HEK293 (cell line): ENCODE results near the gene USP16.

Source experiments
- CTCF ChIA-PET: fragments of 350-600 bp; formaldehyde crosslinking; extraction: SDS; loops from one replicate; lab custom pipeline; 2021; ENCODE audit warnings: antibody characterized with exemption; lab: Yijun Ruan, JAX
- POLR2A ChIA-PET: fragments of 300-600 bp; formaldehyde crosslinking; extraction: SDS; loops from one replicate; lab custom pipeline; 2020; ENCODE audit warnings: antibody characterized with exemption, inconsistent platforms; lab: Yijun Ruan, JAX
- H3K27ac ChIP-seq: fragments of 200-500 bp; sonication (Bioruptor generic); 2 replicates; pipeline ENCODE4 v1.5.1; 2014; ENCODE audit warnings: low read depth, low read length, control low read depth, inconsistent platforms; ENCODE audit errors: extremely low read depth
- H3K36me3 ChIP-seq, 2 experiments: fragments of 200-500 bp in 1 of 2; sonication (Bioruptor generic) in 1 of 2; 1 replicate in 1 of 2; 2 replicates in 1 of 2; pipeline ENCODE4 v1.5.1; 2014 to 2017; ENCODE audit warnings: inconsistent platforms in 2 of 2, low read length in 2 of 2; ENCODE audit not compliant: control insufficient read depth in 2 of 2, insufficient read depth in 1 of 2
- H3K4me1 ChIP-seq: fragments of 200-500 bp; sonication (Bioruptor generic); 2 replicates; pipeline ENCODE4 v1.5.1; 2014; ENCODE audit warnings: mild to moderate bottlenecking, low read length, inconsistent platforms; ENCODE audit not compliant: control insufficient read depth, insufficient read depth
- H3K4me3 ChIP-seq: 2 replicates; pipeline ENCODE4 v1.5.1; 2011; ENCODE audit warnings: low read depth, mild to moderate bottlenecking, control low read depth, low read length, moderate library complexity
- H3K9me3 ChIP-seq: fragments of 200-500 bp; sonication (Bioruptor generic); 2 replicates; pipeline ENCODE4 v1.5.1; 2014; ENCODE audit warnings: low read depth, low read length, inconsistent platforms; ENCODE audit not compliant: control insufficient read depth, insufficient read depth
- HOXA7 ChIP-seq: sonication (generic); formaldehyde crosslinking; IDR thresholded peaks from 2 replicates; pipeline ENCODE4 v1.8.1; 2022; ENCODE audit warnings: missing genetic modification reagents, borderline replicate concordance
- KLF1 ChIP-seq: fragments of 450-650 bp; formaldehyde crosslinking; IDR thresholded peaks from 2 replicates; pipeline ENCODE4 v1.5.1; 2016; ENCODE audit warnings: missing biosample characterization, missing genetic modification characterization
- MEIS1 ChIP-seq: sonication (generic); formaldehyde crosslinking; IDR thresholded peaks from 2 replicates; pipeline ENCODE4 v1.8.1; 2022; ENCODE audit warnings: missing genetic modification reagents, mild to moderate bottlenecking, borderline replicate concordance
- OSR2 ChIP-seq: fragments of 450-650 bp; formaldehyde crosslinking; IDR thresholded peaks from 2 replicates; pipeline ENCODE4 v1.5.1; 2016; ENCODE audit warnings: missing biosample characterization, missing genetic modification characterization
- OVOL3 ChIP-seq: fragments of 450-650 bp; formaldehyde crosslinking; IDR thresholded peaks from 2 replicates; pipeline ENCODE4 v1.5.1; 2016; ENCODE audit warnings: missing biosample characterization, missing genetic modification characterization
- SALL2 ChIP-seq: fragments of 450-650 bp; formaldehyde crosslinking; IDR thresholded peaks from 2 replicates; pipeline ENCODE4 v1.5.0; 2017; ENCODE audit warnings: missing biosample characterization, mild to moderate bottlenecking, missing genetic modification characterization, borderline replicate concordance
- SCRT1 ChIP-seq: fragments of 450-650 bp; formaldehyde crosslinking; IDR thresholded peaks from 2 replicates; pipeline ENCODE4 v1.5.1; 2016; ENCODE audit warnings: missing biosample characterization, missing genetic modification characterization, borderline replicate concordance
- SP2 ChIP-seq: fragments of 450-650 bp; formaldehyde crosslinking; IDR thresholded peaks from 2 replicates; pipeline ENCODE4 v1.5.1; 2016; ENCODE audit warnings: missing biosample characterization, missing genetic modification characterization
- SP7 ChIP-seq: fragments of 450-650 bp; formaldehyde crosslinking; IDR thresholded peaks from 2 replicates; pipeline ENCODE4 v1.5.1; 2016; ENCODE audit warnings: missing biosample characterization, missing genetic modification characterization
- TRIM28 ChIP-seq: IDR thresholded peaks from 2 replicates; pipeline ENCODE4 v1.6.1; 2011; ENCODE audit warnings: low read length, control low read depth, borderline replicate concordance
- ZEB2 ChIP-seq: fragments of 450-650 bp; formaldehyde crosslinking; IDR thresholded peaks from 2 replicates; pipeline ENCODE4 v1.5.1; 2016; ENCODE audit warnings: missing biosample characterization, missing genetic modification characterization
- ZFP3 ChIP-seq: fragments of 450-650 bp; formaldehyde crosslinking; IDR thresholded peaks from 2 replicates; pipeline ENCODE4 v1.5.1; 2016; ENCODE audit warnings: low read depth, missing biosample characterization, missing genetic modification characterization
- ZNF10 ChIP-seq: fragments of 450-650 bp; formaldehyde crosslinking; IDR thresholded peaks from 2 replicates; pipeline ENCODE4 v1.5.1; 2017; ENCODE audit warnings: missing biosample characterization, missing genetic modification characterization
- ZNF112 ChIP-seq: fragments of 450-650 bp; formaldehyde crosslinking; IDR thresholded peaks from 2 replicates; pipeline ENCODE4 v1.5.0; 2017; ENCODE audit warnings: missing biosample characterization, missing genetic modification characterization
- ZNF133 ChIP-seq: fragments of 450-650 bp; formaldehyde crosslinking; IDR thresholded peaks from 2 replicates; pipeline ENCODE4 v1.5.1; 2016; ENCODE audit warnings: missing biosample characterization, missing genetic modification characterization
- ZNF157 ChIP-seq: fragments of 450-650 bp; formaldehyde crosslinking; IDR thresholded peaks from 2 replicates; pipeline ENCODE4 v1.5.1; 2016; ENCODE audit warnings: missing biosample characterization, missing genetic modification characterization
- ZNF274 ChIP-seq, 2 experiments: fragments of 200-500 bp in 1 of 2; fragments of 450-650 bp in 1 of 2; sonication (Bioruptor generic) in 1 of 2; formaldehyde crosslinking in 1 of 2; IDR thresholded peaks; 2 replicates each; pipeline versions ENCODE4 v1.5.1 to v1.6.1; 2014 to 2016; ENCODE audit warnings: borderline replicate concordance in 1 of 2, inconsistent platforms in 1 of 2, low read length in 1 of 2, missing biosample characterization in 1 of 2, missing genetic modification characterization in 1 of 2
- ZNF391 ChIP-seq: fragments of 450-650 bp; formaldehyde crosslinking; IDR thresholded peaks from 2 replicates; pipeline ENCODE4 v1.5.1; 2016; ENCODE audit warnings: low read depth, missing biosample characterization, missing genetic modification characterization, borderline replicate concordance
- ZNF423 ChIP-seq: fragments of 450-650 bp; formaldehyde crosslinking; IDR thresholded peaks from 2 replicates; pipeline ENCODE4 v1.5.1; 2016; ENCODE audit warnings: missing biosample characterization, missing genetic modification characterization
- ZNF529 ChIP-seq: fragments of 450-650 bp; formaldehyde crosslinking; IDR thresholded peaks from 2 replicates; pipeline ENCODE4 v1.5.1; 2017; ENCODE audit warnings: missing genetic modification characterization, missing biosample characterization; ENCODE audit not compliant: insufficient replicate concordance
- ZNF544 ChIP-seq: fragments of 450-650 bp; formaldehyde crosslinking; IDR thresholded peaks from 2 replicates; pipeline ENCODE4 v1.5.0; 2017; ENCODE audit warnings: missing biosample characterization, missing genetic modification characterization
- ZNF558 ChIP-seq: fragments of 450-650 bp; formaldehyde crosslinking; IDR thresholded peaks from 2 replicates; pipeline ENCODE4 v1.5.1; 2016; ENCODE audit warnings: missing biosample characterization, missing genetic modification characterization
- ZNF707 ChIP-seq: fragments of 450-650 bp; formaldehyde crosslinking; IDR thresholded peaks from 2 replicates; pipeline ENCODE4 v1.5.1; 2016; ENCODE audit warnings: missing biosample characterization, missing genetic modification characterization
- ZNF830 ChIP-seq: fragments of 450-650 bp; IDR thresholded peaks from 2 replicates; pipeline ENCODE4 v1.5.0; 2018; ENCODE audit warnings: missing biosample characterization, missing genetic modification characterization, low read depth, mild to moderate bottlenecking, moderate library complexity
- TF ChIP-seq, protein P1 (sequence below): fragments of 450-650 bp; formaldehyde crosslinking; IDR thresholded peaks from 2 replicates; pipeline ENCODE4 v1.5.1; 2016; ENCODE audit warnings: missing biosample characterization, missing genetic modification characterization
- TF ChIP-seq, protein P2 (sequence below): fragments of 450-650 bp; formaldehyde crosslinking; IDR thresholded peaks from 2 replicates; pipeline ENCODE4 v1.5.1; 2016; ENCODE audit warnings: missing biosample characterization, missing genetic modification characterization
- TF ChIP-seq, protein P3 (sequence below): fragments of 450-650 bp; formaldehyde crosslinking; IDR thresholded peaks from 2 replicates; pipeline ENCODE4 v1.5.1; 2017; ENCODE audit warnings: missing biosample characterization, missing genetic modification characterization

The USP16 gene

DNA sequence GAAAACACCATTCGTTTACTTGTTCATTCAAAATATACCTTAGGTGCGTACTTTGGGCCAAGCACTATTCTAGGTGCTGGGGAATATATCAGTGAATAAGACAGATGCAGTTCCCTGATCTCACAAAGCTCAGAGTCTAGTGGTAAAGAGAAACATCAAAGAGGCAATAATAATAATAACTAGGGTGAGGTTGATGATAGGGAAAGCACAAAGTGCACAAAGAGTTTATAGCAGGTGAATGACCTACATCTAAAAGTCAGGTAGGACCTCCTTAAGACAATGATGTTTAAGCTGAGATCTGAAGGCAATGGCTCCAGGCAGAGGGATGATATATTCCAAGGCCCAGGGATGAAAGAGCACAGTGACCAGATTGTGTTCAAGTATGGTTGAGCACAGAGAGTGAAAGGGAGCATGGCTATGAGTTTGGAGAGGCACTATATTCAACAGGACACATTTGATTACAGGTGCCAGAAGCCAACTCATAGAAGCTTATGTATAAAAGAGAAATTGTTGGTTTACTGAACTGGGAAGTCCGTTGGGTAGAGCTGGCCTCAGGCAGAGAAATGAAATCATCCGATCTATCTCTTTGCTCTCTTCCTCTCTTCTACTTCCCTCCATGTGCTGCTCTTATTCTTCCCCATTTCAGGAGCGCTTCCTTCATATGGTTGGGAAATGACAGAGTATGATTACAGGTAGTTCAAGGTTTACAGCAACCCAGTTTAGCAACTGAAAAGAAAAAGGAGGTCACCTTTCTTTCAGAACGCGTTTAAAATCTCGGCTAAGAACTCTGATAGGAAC, 71.9 kb downstream of the USP16 start:
- CTCF ChIA-PET: interaction anchor here (0.5 to 1.2 kb wide), 10 partner anchors 9 to 354 kb away, joined by 3 to 5 read pairs (median 3); no protein-coding TSS in a partner anchor
- Histone ChIP-seq H3K9me3 (no peaks in the 10 kb centered on the region), H3K4me1 (no peaks in the 10 kb centered on the region), H3K27ac (no peak overlapping the region), H3K4me3 (no peak overlapping the region), H3K36me3 (no peaks in the 10 kb centered on the region)
- POLR2A ChIA-PET: no interaction called here
- TF ChIP-seq ZNF558 (tag by site-specific recombination) (no peak), SP7 (tag by site-specific recombination) (no peak), ZNF423 (tag by site-specific recombination) (no peak), OSR2 (tag by site-specific recombination) (no peak), ZNF133 (tag by site-specific recombination) (no peak), ZNF391 (tag by site-specific recombination) (no peak), SALL2 (tag by site-specific recombination) (no peak), SP2 (tag by site-specific recombination) (no peak), ZFP3 (tag by site-specific recombination) (no peak), ZNF157 (no peak), OVOL3 (no peak), KLF1 (tag by site-specific recombination) (no peak), SCRT1 (tag by site-specific recombination) (no peak), TRIM28 (no peak), ZEB2 (tag by site-specific recombination) (no peak), ZNF544 (tag by site-specific recombination) (no peak), ZNF10 (tag by site-specific recombination) (no peak)
- TF ChIP-seq, protein P1, sequence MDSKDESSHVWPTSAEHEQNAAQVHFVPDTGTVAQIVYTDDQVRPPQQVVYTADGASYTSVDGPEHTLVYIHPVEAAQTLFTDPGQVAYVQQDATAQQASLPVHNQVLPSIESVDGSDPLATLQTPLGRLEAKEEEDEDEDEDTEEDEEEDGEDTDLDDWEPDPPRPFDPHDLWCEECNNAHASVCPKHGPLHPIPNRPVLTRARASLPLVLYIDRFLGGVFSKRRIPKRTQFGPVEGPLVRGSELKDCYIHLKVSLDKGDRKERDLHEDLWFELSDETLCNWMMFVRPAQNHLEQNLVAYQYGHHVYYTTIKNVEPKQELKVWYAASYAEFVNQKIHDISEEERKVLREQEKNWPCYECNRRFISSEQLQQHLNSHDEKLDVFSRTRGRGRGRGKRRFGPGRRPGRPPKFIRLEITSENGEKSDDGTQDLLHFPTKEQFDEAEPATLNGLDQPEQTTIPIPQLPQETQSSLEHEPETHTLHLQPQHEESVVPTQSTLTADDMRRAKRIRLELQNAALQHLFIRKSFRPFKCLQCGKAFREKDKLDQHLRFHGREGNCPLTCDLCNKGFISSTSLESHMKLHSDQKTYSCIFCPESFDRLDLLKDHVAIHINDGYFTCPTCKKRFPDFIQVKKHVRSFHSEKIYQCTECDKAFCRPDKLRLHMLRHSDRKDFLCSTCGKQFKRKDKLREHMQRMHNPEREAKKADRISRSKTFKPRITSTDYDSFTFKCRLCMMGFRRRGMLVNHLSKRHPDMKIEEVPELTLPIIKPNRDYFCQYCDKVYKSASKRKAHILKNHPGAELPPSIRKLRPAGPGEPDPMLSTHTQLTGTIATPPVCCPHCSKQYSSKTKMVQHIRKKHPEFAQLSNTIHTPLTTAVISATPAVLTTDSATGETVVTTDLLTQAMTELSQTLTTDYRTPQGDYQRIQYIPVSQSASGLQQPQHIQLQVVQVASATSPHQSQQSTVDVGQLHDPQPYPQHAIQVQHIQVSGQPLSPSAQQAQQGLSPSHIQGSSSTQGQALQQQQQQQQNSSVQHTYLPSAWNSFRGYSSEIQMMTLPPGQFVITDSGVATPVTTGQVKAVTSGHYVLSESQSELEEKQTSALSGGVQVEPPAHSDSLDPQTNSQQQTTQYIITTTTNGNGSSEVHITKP (tag by site-specific recombination): no peak
- TF ChIP-seq, protein P2, sequence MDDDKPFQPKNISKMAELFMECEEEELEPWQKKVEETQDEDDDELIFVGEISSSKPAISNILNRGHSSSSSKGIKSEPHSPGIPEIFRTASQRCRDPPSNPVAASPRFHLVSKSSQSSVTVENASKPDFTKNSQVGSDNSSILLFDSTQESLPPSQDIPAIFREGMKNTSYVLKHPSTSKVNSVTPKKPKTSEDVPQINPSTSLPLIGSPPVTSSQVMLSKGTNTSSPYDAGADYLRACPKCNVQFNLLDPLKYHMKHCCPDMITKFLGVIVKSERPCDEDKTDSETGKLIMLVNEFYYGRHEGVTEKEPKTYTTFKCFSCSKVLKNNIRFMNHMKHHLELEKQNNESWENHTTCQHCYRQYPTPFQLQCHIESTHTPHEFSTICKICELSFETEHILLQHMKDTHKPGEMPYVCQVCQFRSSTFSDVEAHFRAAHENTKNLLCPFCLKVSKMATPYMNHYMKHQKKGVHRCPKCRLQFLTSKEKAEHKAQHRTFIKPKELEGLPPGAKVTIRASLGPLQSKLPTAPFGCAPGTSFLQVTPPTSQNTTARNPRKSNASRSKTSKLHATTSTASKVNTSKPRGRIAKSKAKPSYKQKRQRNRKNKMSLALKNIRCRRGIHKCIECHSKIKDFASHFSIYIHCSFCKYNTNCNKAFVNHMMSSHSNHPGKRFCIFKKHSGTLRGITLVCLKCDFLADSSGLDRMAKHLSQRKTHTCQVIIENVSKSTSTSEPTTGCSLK (tag by site-specific recombination): no peak

DNA sequence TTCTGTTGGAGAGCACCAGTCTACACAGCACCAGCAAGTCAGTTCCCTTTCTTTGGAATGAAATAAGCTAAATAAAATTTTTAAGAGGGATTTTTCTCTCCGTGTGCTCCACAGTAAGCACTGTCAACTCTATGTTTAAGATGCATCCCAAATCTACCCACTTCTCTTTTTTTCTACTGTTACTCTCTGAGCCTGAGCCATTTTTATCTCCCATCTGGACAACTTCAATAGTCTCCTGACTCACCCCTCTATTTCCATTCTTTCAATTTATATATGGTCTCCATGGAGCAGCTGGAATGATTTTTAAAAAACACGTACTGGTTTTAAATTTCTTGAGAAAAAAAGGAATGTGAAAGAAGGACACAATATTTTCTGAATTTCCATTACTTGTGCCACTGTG, 73.7 kb downstream of the USP16 start:
- no peak overlapping the region for H3K4me3 ChIP-seq
- no peaks in the 10 kb centered on the region for H3K36me3 ChIP-seq
- H3K27ac ChIP-seq: no peak overlapping the region
- H3K4me1 ChIP-seq: no peaks in the 10 kb centered on the region
- ChIA-PET CTCF (interaction anchor here (1.0 to 1.7 kb wide), 3 partner anchors 66 to 278 kb away, joined by 3 to 9 read pairs (median 5); no protein-coding TSS in a partner anchor), POLR2A (no interaction called here)
- no peaks in the 10 kb centered on the region for H3K9me3 ChIP-seq
- TF ChIP-seq ZNF707 (tag by site-specific recombination) (no peak), HOXA7 (CRISPR knock-in tag) (no peak), MEIS1 (no peak), ZNF830 (no peak), ZNF529 (tag by site-specific recombination) (no peak), ZNF274 (IDR thresholded peaks at IDR 0.05; ENCODE audit: low read length) (no peak), ZNF274 (tag by site-specific recombination; IDR thresholded peaks at IDR 0.05; ENCODE audit: borderline replicate concordance) (no peak), SP7 (tag by site-specific recombination) (no peak), KLF1 (tag by site-specific recombination) (no peak), TRIM28 (no peak), OSR2 (tag by site-specific recombination) (no peak), ZNF112 (tag by site-specific recombination) (no peak)
- TF ChIP-seq, protein P3, sequence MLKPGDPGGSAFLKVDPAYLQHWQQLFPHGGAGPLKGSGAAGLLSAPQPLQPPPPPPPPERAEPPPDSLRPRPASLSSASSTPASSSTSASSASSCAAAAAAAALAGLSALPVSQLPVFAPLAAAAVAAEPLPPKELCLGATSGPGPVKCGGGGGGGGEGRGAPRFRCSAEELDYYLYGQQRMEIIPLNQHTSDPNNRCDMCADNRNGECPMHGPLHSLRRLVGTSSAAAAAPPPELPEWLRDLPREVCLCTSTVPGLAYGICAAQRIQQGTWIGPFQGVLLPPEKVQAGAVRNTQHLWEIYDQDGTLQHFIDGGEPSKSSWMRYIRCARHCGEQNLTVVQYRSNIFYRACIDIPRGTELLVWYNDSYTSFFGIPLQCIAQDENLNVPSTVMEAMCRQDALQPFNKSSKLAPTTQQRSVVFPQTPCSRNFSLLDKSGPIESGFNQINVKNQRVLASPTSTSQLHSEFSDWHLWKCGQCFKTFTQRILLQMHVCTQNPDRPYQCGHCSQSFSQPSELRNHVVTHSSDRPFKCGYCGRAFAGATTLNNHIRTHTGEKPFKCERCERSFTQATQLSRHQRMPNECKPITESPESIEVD (tag by site-specific recombination): no peak
